HG03520 (cell line): ENCODE measurements around the gene TRAPPC6A.
"Not testable (repeated sequence)": the region's sequence is repeated elsewhere in the genome, so short reads cannot be mapped to it uniquely, and the experiment has no call there.

ENCODE experiments used
- ATAC-seq: cut with Tn5 transposase; IDR thresholded peaks from one replicate; pipeline ENCODE4 v1.9.1; 2021; ENCODE audit warnings: mild to moderate bottlenecking, moderate library complexity; ENCODE audit not compliant: unreplicated experiment

TRAPPC6A gene

GRCh38 chr19:45133661-45134060, 44.4 kb downstream of the TRAPPC6A start:
- no peak for ATAC-seq

GRCh38 chr19:45130888-45131615, 47.0 kb downstream of the TRAPPC6A start:
- ATAC-seq = no peak

- no peak for ATAC-seq
These were observed 47.8 kb downstream of the TRAPPC6A start for GRCh38 chr19:45130236-45130635.

GRCh38 chr19:45128806-45129205, 49.2 kb downstream of the TRAPPC6A start:
- ATAC-seq = no peak

GRCh38 chr19:45128146-45128545, 49.9 kb downstream of the TRAPPC6A start:
- no peak for ATAC-seq

GRCh38 chr19:45126654-45127053, 51.4 kb downstream of the TRAPPC6A start:
- no peak for ATAC-seq

GRCh38 chr19:45125975-45126493, 52.0 kb downstream of the TRAPPC6A start:
- no peak for ATAC-seq

GRCh38 chr19:45125360-45125759, 52.7 kb downstream of the TRAPPC6A start:
- ATAC-seq = no peak

GRCh38 chr19:45124021-45124420, 54.0 kb downstream of the TRAPPC6A start:
- no peak for ATAC-seq

- ATAC-seq = no peak
These were observed 54.6 kb downstream of the TRAPPC6A start for GRCh38 chr19:45123440-45123850.

GRCh38 chr19:45122832-45123231, 55.2 kb downstream of the TRAPPC6A start:
- ATAC-seq = no peak

- no peak for ATAC-seq
These were observed 56.2 kb downstream of the TRAPPC6A start for GRCh38 chr19:45121827-45122345.

GRCh38 chr19:45119582-45119981, 58.5 kb downstream of the TRAPPC6A start:
- no peak for ATAC-seq

GRCh38 chr19:45118591-45119355, 59.3 kb downstream of the TRAPPC6A start:
- not testable (repeated sequence) for ATAC-seq

GRCh38 chr19:45118106-45118505, 59.9 kb downstream of the TRAPPC6A start:
- ATAC-seq = no peak

- no peak for ATAC-seq
These were observed 60.4 kb downstream of the TRAPPC6A start for GRCh38 chr19:45117671-45118070.

- no peak for ATAC-seq
These were observed 60.9 kb downstream of the TRAPPC6A start for GRCh38 chr19:45117167-45117594.

- no peak for ATAC-seq
These were observed 62.0 kb downstream of the TRAPPC6A start for GRCh38 chr19:45115809-45116615.

- no peak for ATAC-seq
These were observed 63.9 kb downstream of the TRAPPC6A start for GRCh38 chr19:45114116-45114515.

GRCh38 chr19:45113628-45114027, 64.4 kb downstream of the TRAPPC6A start:
- ATAC-seq = no peak
